Raji (cell line): ENCODE results near the gene HIP1.

ENCODE experiments used
- POLR2A ChIP-seq: IDR thresholded peaks from 2 replicates; pipeline ENCODE4 v1.6.1; 2011; ENCODE audit warnings: low read depth, low read length, control low read depth; ENCODE audit not compliant: insufficient read depth

Gene HIP1

GRCh38 chr7:75716992-75717626 is 21.6 kb downstream of the HIP1 start:
- no peak for TF ChIP-seq POLR2A

- TF ChIP-seq POLR2A = no peak
Measured at GRCh38 chr7:75715864-75716263, 22.9 kb downstream of the HIP1 start.

- no peak for TF ChIP-seq POLR2A
Measured at GRCh38 chr7:75712517-75713361, 26.0 kb downstream of the HIP1 start.

GRCh38 chr7:75711656-75712514 is 26.9 kb downstream of the HIP1 start:
- TF ChIP-seq POLR2A = no peak

- TF ChIP-seq POLR2A = no peak
Measured at GRCh38 chr7:75711076-75711475, 27.7 kb downstream of the HIP1 start.

- no peak for TF ChIP-seq POLR2A
Measured at GRCh38 chr7:75704928-75705327, 33.8 kb downstream of the HIP1 start.

GRCh38 chr7:75702515-75702914 is 36.2 kb downstream of the HIP1 start:
- no peak for TF ChIP-seq POLR2A

GRCh38 chr7:75699993-75700392 is 38.7 kb downstream of the HIP1 start:
- no peak for TF ChIP-seq POLR2A

- no peak for TF ChIP-seq POLR2A
Measured at GRCh38 chr7:75698358-75698757, 40.4 kb downstream of the HIP1 start.

- TF ChIP-seq POLR2A = no peak
Measured at GRCh38 chr7:75696263-75697037, 42.3 kb downstream of the HIP1 start.

GRCh38 chr7:75694638-75695399 is 43.9 kb downstream of the HIP1 start:
- TF ChIP-seq POLR2A = no peak

GRCh38 chr7:75691793-75692543 is 46.8 kb downstream of the HIP1 start:
- no peak for TF ChIP-seq POLR2A

GRCh38 chr7:75690121-75690523 is 48.6 kb downstream of the HIP1 start:
- no peak for TF ChIP-seq POLR2A
